ENCODE measurements around the gene RTBDN. TPM values are rescaled to one million over a fixed set of nuclear protein-coding genes. Genes with fewer than 3 reads are reported as not detected.

RTBDN gene
- total RNA-seq, 4 donors from 2014 or later = not detected

- no peak for DNase-seq
- WGBS, 2 donors = 10 to 15% methylated on average over 15 to 19 of the region's 39 CpGs
- peaks cover 22 to 100% (median 37%) of the 10 kb centered on the region in 4 donors for H3K27me3 ChIP-seq
These were observed 788 bp upstream of the RTBDN start for GRCh38 chr19:12834976-12835757.

DNA sequence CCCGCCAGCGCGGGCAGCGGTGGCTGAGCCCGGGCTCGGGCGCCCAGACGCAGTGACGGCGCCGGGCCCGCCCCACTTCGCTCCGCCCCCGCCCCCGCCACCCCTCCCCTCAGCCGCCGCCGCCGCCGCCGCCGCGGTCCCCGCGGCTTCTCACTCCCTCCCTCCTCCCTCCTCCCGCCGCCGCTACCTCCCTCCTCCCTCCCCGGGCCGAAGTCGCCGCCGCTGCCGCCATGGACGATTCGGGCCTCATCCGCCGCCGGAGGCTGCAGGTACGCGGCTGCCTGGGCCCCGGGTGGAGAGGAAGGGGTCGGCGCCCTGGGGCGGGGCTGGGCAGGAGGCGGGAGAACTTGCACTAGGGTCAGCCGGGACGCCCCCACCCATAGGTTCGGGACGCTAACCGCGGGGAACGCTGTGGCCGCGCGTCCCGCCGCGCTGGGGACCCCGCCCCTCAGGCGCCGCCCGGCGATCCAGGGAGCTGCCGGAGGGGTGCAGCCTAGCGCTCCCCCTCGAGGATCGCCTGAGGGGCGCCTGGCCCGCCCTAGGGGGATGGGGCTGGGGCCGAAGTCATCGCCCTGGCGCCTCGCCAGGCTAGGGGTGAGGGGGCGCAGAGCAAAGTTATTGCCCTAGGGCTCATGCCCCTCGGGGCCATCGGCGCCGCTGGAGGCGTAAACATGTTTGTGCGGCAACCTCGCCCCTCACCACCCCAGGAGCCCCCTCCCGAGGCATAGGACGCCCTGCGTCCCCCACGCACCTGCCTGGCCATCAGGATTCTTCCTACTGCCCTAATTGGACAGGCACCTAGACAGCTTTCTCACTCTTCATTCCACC, 427 bp downstream of the RTBDN start:
- no peaks in the 10 kb centered on the region for H3K36me3 ChIP-seq
- no peaks in the 10 kb centered on the region for H3K9me3 ChIP-seq
- peak overlapping the region; percentile 18 to 70 (median 41) for H3K4me3 ChIP-seq
- WGBS, 2 donors = 0% methylated on average over 3 to 4 of the region's 87 CpGs
- peaks cover 22 to 100% (median 35%) of the 10 kb centered on the region in 4 donors for H3K27me3 ChIP-seq
- intact Hi-C loops (cut with DNase I) = no loop called here
- DNase-seq = no peak
- TF ChIP-seq POLR2A (IDR thresholded peaks at IDR 0.05) = no peak
- TF ChIP-seq, protein P1, sequence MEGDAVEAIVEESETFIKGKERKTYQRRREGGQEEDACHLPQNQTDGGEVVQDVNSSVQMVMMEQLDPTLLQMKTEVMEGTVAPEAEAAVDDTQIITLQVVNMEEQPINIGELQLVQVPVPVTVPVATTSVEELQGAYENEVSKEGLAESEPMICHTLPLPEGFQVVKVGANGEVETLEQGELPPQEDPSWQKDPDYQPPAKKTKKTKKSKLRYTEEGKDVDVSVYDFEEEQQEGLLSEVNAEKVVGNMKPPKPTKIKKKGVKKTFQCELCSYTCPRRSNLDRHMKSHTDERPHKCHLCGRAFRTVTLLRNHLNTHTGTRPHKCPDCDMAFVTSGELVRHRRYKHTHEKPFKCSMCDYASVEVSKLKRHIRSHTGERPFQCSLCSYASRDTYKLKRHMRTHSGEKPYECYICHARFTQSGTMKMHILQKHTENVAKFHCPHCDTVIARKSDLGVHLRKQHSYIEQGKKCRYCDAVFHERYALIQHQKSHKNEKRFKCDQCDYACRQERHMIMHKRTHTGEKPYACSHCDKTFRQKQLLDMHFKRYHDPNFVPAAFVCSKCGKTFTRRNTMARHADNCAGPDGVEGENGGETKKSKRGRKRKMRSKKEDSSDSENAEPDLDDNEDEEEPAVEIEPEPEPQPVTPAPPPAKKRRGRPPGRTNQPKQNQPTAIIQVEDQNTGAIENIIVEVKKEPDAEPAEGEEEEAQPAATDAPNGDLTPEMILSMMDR (IDR thresholded peaks at IDR 0.05) = no peak
- peaks cover 9 to 55% (median 21%) of the 10 kb centered on the region in 3 donors for H3K4me1 ChIP-seq
- H3K27ac ChIP-seq = no peak overlapping the region

More at GRCh38 chr19:12834976-12835757, 788 bp upstream of the RTBDN start:
- H3K9me3 ChIP-seq = no peaks in the 10 kb centered on the region
- H3K4me3 ChIP-seq = no peak overlapping the region
- no peak overlapping the region for H3K27ac ChIP-seq
- peaks cover 10 to 58% (median 22%) of the 10 kb centered on the region in 3 donors for H3K4me1 ChIP-seq
- TF ChIP-seq, protein P1 (IDR thresholded peaks at IDR 0.05) = no peak
- intact Hi-C loops (cut with DNase I) = no loop called here
- H3K36me3 ChIP-seq = no peaks in the 10 kb centered on the region

DNA sequence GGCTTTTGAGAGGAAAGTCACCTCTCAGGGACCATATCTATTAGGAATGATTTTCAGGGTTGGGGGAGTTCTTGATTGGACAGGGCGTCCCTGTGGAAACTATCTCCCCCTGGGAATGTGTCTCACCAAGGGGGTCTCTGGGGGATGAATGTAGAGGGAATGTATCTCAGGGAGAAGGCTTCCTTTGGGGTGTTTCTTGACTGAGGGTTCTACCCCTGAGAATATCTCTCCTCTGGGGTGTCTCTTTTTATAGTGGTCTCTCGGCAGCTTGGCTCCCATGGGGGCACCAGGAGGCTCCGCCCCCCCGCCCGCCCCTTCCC, 1.0 kb downstream of the RTBDN start:
- DNase-seq = no peak
- peaks cover 22 to 100% (median 32%) of the 10 kb centered on the region in 4 donors for H3K27me3 ChIP-seq
- WGBS, 2 donors = 0 to 14% methylated on average over 1 of the region's 5 CpGs
- H3K9me3 ChIP-seq = no peaks in the 10 kb centered on the region
- H3K4me1 ChIP-seq = peaks cover 4 to 54% (median 17%) of the 10 kb centered on the region in 3 donors
- intact Hi-C loops (cut with DNase I) = no loop called here
- H3K36me3 ChIP-seq = no peaks in the 10 kb centered on the region
- no peak overlapping the region for H3K27ac ChIP-seq
- H3K4me3 ChIP-seq = peak overlapping the region; percentile 18 to 70 (median 41)
- TF ChIP-seq, protein P1 (IDR thresholded peaks at IDR 0.05) = no peak
- no peak for TF ChIP-seq POLR2A (IDR thresholded peaks at IDR 0.05)

GRCh38 chr19:12828494-12828893, 5.9 kb downstream of the RTBDN start:
- H3K4me1 ChIP-seq = peaks cover 5 to 34% (median 19%) of the 10 kb centered on the region in 3 donors
- no peak overlapping the region for H3K4me3 ChIP-seq
- H3K36me3 ChIP-seq = no peaks in the 10 kb centered on the region
- 15% methylated on average over 3 to 11 of the region's 23 CpGs for WGBS, 2 donors
- TF ChIP-seq POLR2A (IDR thresholded peaks at IDR 0.05) = no peak
- TF ChIP-seq, protein P1 (IDR thresholded peaks at IDR 0.05) = no peak
- no peak overlapping the region for H3K27ac ChIP-seq
- intact Hi-C loops (cut with DNase I) = no loop called here
- DNase-seq = no peak
- peaks cover 4 to 100% (median 17%) of the 10 kb centered on the region in 4 donors for H3K27me3 ChIP-seq
- no peaks in the 10 kb centered on the region for H3K9me3 ChIP-seq

Measured in esophagus squamous epithelium (tissue), 5 donors.